Right atrium auricular region (tissue), 2 donors: ENCODE results near the gene MRPL16. TPM values are rescaled to one million over a fixed set of nuclear protein-coding genes. Genes with fewer than 3 reads are reported as not detected.

ENCODE experiments used
- DNase-seq: peaks from one replicate; pipeline ENCODE4 v3.0.0-alpha.2; 2019; ENCODE audit warnings: low spot score
- H3K27ac ChIP-seq, 2 donors: fragments of 200-600 bp; sonication (generic); 1 replicate in 1 of 2; 2 replicates in 1 of 2; pipeline ENCODE4 v1.5.1; 2016 to 2019
- H3K27me3 ChIP-seq, 2 donors: fragments of 200-600 bp; sonication (generic); one replicate each; pipeline versions ENCODE4 v1.5.1 to v1.6.0; 2017 to 2019
- H3K36me3 ChIP-seq: fragments of 200-600 bp; sonication (generic); one replicate; pipeline ENCODE4 v1.5.1; 2016
- H3K4me1 ChIP-seq, 2 donors: fragments of 200-600 bp; sonication (generic); one replicate each; pipeline versions ENCODE4 v1.5.1 to v1.6.0; 2017 to 2019
- H3K4me3 ChIP-seq, 2 donors: fragments of 200-600 bp; sonication (generic); 1 replicate in 1 of 2; 2 replicates in 1 of 2; pipeline ENCODE4 v1.5.1; 2017 to 2019; ENCODE audit warnings: mild to moderate bottlenecking in 1 of 2, moderate library complexity in 1 of 2
- H3K9me3 ChIP-seq, 2 donors: fragments of 200-600 bp; sonication (generic); one replicate each; pipeline ENCODE4 v1.5.1; 2019
- total RNA-seq, 2 donors: library from RNA; depleted of rRNA; stranded (reverse); fragments of >200 nt; gene quantifications; one replicate each; pipeline ENCODE4 v1.1.0, GENCODE V29; 2016
- TF ChIP-seq, protein P1 (sequence below), 2 donors: fragments of 200-600 bp; sonication (generic); IDR thresholded peaks; one replicate each; pipeline ENCODE4 v1.5.1; 2019; ENCODE audit warnings: antibody characterized with exemption in 2 of 2

The MRPL16 gene
- total RNA-seq, 2 donors from 2014 or later, result 41.9 to 78.5 TPM

DNA sequence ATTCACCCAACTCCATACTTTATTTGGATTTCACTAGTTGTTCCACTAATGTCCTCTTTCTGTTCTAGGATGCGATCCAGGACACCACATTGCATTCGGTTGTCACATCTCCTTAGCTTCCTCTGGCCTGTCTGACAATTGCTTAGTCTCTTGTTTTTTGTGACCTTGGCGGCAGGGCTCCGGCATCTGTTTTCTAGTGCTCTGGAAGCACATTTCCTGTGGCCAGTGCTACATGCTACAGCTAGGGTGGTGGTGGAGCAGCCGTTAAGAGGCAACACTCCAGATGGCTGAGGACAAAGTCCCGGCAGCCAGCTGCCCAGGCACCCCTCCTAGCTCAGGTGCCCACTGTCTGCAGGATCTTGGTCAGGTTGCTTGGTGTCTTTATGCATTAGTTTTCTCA, 48.6 kb downstream of the MRPL16 start:
- Histone ChIP-seq H3K9me3 (no peaks in the 10 kb centered on the region), H3K4me1 (peaks cover 2 to 56% of the 10 kb centered on the region in 2 donors), H3K36me3 (no peaks in the 10 kb centered on the region), H3K4me3 (no peak overlapping the region), H3K27me3 (no peaks in the 10 kb centered on the region), H3K27ac (peak overlapping the region; percentile 34 to 37)
- TF ChIP-seq, protein P1, sequence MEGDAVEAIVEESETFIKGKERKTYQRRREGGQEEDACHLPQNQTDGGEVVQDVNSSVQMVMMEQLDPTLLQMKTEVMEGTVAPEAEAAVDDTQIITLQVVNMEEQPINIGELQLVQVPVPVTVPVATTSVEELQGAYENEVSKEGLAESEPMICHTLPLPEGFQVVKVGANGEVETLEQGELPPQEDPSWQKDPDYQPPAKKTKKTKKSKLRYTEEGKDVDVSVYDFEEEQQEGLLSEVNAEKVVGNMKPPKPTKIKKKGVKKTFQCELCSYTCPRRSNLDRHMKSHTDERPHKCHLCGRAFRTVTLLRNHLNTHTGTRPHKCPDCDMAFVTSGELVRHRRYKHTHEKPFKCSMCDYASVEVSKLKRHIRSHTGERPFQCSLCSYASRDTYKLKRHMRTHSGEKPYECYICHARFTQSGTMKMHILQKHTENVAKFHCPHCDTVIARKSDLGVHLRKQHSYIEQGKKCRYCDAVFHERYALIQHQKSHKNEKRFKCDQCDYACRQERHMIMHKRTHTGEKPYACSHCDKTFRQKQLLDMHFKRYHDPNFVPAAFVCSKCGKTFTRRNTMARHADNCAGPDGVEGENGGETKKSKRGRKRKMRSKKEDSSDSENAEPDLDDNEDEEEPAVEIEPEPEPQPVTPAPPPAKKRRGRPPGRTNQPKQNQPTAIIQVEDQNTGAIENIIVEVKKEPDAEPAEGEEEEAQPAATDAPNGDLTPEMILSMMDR (IDR thresholded peaks at IDR 0.05), result no peak
- no peak for DNase-seq

DNA sequence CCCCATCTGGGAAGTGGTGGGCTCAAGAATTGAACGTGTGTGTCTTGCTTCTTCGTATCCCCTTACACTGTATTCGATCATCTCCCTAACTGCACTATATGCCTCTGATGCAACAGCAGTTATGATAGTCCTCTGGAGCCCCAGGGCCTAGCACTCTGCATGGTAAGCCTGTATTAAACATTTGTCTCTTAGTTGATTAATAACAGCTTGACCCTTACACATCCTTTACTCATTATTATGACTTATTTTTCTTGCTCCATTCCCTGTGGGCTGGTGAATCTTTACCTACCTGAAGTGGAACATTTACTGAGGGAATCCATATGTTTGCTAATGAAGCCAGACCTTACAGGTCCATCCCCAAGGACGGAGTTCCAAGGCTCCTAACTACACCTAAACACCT, 49.8 kb downstream of the MRPL16 start:
- Histone ChIP-seq H3K27me3 (no peaks in the 10 kb centered on the region), H3K9me3 (no peaks in the 10 kb centered on the region), H3K27ac (no peak overlapping the region), H3K4me3 (no peak overlapping the region), H3K36me3 (no peaks in the 10 kb centered on the region), H3K4me1 (peaks cover 2 to 56% of the 10 kb centered on the region in 2 donors)
- DNase-seq, result no peak
- TF ChIP-seq, protein P1 (IDR thresholded peaks at IDR 0.05), result no peak

DNA sequence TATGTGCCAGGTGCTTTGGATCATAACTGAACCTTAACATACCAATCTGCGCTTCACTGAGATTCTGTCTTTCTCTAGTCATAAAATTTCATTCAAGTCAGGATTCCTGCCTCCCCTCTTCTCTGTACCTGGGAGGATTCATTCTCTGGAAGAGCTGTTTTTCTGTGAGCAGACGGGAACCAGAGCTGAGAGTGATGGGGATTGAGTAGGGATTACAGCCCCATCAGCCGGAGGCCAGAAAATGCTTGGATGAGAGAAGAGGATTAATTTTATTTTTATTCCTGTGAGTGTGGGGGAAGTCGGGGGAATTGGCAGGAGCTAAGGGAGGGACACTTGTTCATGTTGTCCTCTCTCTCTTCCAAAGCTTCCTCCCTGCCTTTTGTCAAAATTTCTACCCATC, 50.7 kb downstream of the MRPL16 start:
- H3K27ac ChIP-seq, result peak overlapping the region in 1 of 2 donors; percentile 5
- H3K27me3 ChIP-seq, result no peaks in the 10 kb centered on the region
- H3K9me3 ChIP-seq, result no peaks in the 10 kb centered on the region
- no peaks in the 10 kb centered on the region for H3K36me3 ChIP-seq
- TF ChIP-seq, protein P1 (IDR thresholded peaks at IDR 0.05), result no peak
- H3K4me3 ChIP-seq, result no peak overlapping the region
- H3K4me1 ChIP-seq, result peaks cover 2 to 51% of the 10 kb centered on the region in 2 donors
- DNase-seq, result no peak

DNA sequence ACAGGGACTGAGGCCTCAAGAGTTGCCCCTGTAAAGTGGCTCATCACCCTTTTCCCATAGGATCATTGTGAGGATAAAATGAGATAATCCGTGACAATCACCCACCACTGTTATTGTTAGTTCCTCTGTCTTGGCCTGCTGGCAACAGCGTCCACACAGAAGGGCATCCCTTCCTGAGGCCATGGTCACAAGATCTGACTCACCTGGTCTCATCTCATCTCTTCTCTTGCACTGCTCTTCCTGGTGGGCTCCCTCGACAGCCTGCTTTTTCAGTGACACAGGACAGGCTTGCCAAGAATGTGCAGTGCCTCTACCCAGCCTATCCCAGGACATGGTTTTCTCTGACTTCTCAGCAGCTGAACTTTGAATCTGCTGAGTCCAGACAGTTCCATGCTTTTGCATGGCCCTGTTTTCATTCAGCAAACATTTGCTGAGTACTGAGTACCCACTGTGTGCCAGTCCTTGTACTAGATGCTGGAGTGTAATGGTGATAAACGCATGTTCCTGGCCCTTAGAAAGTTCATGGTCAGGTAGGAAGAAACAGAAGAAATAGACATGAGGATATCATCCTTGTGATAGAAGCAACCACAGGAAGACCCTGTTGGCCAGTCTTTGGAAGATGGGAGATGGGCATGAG, 52.1 kb downstream of the MRPL16 start:
- no peaks in the 10 kb centered on the region for H3K27me3 ChIP-seq
- no peak overlapping the region for H3K4me3 ChIP-seq
- no peak for DNase-seq
- TF ChIP-seq, protein P1 (IDR thresholded peaks at IDR 0.05), result no peak
- peaks cover 2 to 51% of the 10 kb centered on the region in 2 donors for H3K4me1 ChIP-seq
- no peaks in the 10 kb centered on the region for H3K9me3 ChIP-seq
- H3K27ac ChIP-seq, result no peak overlapping the region
- no peaks in the 10 kb centered on the region for H3K36me3 ChIP-seq

DNA sequence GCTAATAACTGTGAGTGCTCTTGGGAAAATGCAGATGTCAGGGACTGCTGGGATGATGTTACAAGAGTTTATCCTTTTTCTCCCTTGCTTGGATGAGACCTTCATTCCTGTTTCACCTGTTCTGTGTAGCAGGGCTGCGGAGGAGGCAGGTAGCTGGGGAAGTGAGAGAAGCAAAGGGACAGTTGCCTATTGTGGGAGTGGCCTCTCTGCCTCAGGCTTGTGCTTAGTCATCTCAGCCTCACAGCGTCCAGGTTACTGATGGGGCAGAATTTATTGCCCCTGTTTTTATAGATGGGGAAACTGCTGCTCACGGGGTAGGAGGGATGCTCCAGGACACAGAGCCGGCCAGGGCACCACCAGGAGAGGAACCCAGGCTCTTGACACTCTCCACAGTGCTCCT, 53.7 kb downstream of the MRPL16 start:
- DNase-seq, result no peak

More for the DNA sequence above, 53.7 kb downstream of the MRPL16 start:
- Histone ChIP-seq H3K27me3 (no peaks in the 10 kb centered on the region), H3K36me3 (no peaks in the 10 kb centered on the region), H3K27ac (peak overlapping the region; percentile 98 to 99), H3K9me3 (no peaks in the 10 kb centered on the region), H3K4me1 (peaks cover 0 to 40% of the 10 kb centered on the region in 2 donors), H3K4me3 (no peak overlapping the region)
- TF ChIP-seq, protein P1 (IDR thresholded peaks at IDR 0.05), result no peak
